IPS-NIHi7 (cell line): Measurements from ENCODE around the gene SERPINE2.

Source experiments
- DNase-seq: peaks from one replicate; pipeline ENCODE4 v3.0.0; 2012; ENCODE audit warnings: mixed read lengths; ENCODE audit errors: extremely low spot score

Gene SERPINE2, protein sequence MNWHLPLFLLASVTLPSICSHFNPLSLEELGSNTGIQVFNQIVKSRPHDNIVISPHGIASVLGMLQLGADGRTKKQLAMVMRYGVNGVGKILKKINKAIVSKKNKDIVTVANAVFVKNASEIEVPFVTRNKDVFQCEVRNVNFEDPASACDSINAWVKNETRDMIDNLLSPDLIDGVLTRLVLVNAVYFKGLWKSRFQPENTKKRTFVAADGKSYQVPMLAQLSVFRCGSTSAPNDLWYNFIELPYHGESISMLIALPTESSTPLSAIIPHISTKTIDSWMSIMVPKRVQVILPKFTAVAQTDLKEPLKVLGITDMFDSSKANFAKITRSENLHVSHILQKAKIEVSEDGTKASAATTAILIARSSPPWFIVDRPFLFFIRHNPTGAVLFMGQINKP

DNA sequence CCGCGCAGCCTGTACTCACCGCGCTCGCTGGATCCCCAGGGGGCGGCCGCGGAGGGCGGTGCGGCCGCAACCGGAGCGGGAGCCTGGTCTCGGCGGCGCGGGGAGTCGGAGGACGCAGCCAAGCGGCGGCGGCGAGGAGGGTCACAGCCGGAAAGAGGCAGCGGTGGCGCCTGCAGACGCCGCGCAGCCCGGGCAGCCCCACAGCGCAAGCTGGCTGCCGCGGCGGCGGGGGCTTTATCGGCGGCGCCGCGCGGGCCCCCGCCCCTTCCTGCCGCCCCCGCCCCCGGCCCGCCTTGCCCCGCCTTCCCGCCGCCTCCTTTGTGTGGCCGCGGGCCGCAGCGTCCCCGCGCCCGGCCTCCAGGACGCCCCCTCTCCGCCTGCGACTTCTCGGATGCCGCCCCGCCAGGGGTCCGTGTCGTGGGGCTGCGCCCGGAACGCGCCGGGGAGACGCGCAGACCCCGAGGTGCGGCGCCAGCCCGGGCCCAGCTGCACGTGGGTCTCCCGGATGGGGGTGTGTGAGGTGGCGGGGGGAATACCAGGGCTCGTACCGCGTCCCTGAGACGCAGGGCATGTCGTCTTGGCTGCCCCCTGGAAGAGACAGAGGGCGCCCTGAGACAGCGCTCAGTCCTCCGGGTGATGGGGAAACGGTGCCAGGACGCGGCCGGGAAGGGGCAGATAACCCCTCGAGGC is at the start of gene SERPINE2:
TSS of gene SERPINE2 (minus strand) at position 207 of the 690 bp plus-strand sequence. CDS start 37,386 bp downstream, outside the sequence.
- DNase-seq: peak; percentile 89

DNA sequence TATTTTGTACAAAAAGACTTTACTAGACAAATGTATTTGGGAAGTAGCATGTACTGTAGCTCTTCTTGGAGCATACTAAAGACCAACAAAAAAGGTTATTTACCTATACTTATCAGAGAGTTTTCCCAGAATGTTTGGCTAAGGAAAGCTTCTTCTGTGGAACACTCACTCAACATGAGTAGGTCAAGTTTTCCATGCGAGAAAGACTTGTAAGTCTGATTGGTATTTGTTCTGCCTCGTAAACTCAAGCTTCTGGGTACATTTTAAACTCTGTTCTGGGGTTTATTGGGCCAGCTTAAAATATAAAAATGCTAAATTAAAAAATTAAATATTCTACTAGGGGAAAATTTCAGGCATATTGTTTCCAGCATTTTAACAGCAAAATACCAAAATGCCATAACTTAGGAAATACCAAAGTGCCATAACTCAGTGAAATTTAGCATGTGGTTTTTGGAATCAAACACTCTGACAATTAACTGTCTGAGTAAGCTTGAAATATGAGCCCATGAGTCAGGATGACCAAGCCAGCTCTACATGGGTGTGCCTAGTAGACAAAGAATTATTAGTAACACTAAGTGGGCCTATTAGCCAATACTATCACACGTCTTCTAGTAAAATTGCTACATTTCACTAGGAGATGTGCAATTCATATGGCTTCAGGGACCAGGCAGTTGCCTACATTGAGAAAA is 47.3 kb upstream of the SERPINE2 start:
- no peak for DNase-seq

DNA sequence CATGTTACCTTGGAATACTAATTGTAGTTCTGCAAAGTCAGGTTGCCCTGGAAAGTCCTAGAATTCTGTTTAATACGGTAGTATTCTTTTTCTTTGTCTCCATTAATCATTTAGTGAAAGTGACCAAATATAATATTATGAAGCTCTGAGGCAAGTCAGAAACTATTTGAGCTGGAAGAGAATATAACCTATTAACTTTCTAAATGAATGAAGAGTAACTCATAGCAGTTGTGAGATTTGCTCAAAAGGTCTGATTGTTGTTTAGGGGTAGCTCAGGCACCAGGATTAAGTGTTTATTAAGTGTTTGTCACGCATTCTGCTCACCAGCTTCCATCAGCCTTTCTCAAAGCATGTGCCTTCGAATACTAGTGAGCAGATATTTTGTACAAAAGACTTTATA is 46.7 kb upstream of the SERPINE2 start:
- no peak for DNase-seq

DNA sequence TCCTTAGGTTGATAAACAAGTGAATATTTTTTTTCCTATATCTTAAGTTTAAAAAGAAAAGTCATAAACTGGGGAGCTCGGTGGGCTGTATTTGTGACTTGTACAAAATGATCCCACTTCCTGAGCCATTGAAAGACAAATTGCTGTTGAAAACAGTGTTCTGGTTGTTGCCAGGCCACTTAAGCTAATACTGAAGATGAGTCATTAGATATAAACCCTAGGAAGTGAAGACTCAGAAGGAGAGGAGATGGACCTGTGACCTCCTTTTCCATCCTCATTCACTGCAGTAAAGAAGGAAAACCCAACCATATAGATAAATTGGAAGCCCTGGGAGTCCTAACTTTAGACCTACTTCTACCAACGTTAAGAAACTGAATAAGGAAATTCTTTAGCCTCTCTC is 46.2 kb upstream of the SERPINE2 start:
- no peak for DNase-seq

DNA sequence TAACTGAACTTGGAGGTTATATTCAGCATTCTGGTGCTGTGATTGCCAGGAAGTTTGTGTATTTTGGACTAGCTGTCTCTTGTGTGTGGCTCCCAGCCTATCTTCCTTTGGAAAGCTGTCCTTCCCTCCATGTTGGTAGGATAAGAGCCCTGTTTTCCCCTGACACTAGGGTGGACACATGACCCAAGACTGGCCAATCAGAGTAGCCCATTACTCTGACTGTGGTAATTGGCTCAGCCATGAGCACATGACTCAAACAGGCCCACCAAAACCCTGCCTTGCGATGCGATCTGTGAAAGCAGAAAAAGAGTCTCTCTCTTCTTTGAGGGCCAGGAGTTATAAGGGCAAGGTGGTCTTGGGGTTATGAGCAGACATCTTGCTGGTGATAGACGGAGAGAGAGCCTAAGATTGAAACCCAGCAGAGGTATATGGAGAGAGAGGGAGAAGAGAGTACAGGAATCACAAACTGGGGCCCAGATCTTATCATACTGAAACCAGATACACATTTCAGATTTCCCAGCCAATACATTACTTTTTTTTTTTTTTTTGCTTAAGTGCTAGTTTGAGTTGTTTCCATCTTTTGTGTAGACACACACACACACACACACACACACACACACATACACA is 45.3 kb upstream of the SERPINE2 start:
- DNase-seq: no peak

DNA sequence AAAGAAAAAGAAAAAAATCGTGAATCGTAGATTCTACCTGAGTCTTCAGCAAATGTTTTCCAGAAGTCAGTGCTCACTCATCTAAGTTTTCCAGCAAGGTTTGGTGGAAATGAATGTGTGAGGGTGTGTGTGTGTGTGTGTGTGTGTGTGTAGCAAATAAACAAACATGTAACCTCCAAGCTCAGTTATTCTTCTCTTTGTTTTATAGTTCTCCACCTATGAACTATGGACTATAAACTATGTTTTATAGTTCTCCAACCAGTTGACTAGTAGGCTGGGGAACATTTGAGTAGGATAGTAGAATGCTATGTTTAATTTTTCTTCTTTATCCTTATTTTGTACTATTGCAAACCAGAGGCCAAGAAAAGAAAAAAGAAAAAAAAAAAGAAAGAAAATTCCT is 44.6 kb upstream of the SERPINE2 start:
- no peak for DNase-seq

DNA sequence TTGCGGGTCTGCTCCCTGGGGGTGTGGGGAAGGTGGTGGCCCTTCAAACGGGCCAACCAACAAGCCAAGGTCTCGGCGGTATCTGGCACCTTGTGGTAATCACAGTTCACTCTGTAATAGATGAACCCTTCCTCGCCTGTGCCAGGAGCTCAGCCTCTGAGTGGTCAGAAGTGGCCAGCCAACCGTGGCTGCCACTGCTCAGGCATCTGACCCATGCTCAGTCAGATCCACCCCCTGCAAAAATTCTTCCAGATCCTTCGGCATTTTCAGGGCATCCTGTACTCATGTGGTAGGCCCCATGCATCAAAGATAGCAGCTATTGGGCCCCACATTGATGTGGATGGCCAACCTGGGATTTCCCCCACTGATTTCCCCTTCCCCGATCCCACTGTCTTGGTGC is 39.6 kb upstream of the SERPINE2 start:
- no peak for DNase-seq

DNA sequence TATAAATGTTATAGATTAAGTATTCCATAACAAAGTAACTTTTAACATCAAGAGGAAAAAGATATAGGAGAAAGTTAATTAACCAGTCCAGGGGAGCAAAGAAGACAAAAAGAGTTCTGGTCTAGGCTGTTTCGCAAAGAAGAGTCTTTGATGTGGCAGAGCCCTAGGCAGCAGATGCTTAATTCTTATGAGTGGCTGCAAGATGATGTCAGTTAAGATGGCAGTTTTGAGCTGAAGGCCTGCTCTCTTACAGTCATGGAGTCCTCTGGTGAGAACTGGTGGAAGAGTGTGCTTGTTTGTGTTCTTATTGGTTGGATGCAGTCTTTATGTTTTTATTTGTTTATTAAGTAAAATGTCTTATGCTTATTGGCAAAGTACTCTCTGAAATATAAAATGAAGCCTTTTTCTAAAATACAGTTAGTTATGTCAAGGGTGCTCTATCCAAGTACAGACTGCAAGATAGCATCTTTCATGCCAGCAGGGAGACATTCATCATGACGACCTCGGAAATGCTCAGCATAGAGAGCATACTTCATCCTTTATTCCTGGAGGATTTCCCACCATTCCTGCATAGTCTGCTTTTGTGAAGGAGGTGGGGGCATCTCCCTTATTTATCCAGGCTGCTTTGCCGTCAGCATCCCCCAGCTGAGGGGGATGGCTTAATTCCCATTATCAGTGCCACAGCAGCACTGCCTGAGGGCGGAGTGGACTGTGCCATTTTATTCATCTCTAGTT is 38.9 kb upstream of the SERPINE2 start:
- no peak for DNase-seq

DNA sequence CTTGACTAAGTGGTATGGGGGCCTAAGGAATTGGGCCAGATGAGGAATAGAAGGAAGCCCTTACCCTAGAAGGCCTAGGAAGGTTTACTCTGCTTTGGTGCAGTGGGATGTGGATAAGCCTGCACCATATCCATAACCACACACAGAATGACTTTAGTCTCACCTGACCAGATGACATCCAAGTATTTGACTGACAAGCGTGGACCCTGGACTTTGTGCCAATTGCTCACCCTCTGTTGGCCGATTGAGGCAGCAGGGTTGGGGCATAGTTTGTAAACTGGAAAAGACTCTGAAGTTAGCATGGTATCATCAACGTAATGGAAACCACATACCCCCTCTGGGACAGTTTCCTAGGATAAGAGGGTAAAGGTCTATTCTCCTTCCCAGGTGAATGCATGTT is 36.5 kb upstream of the SERPINE2 start:
- DNase-seq: no peak

DNA sequence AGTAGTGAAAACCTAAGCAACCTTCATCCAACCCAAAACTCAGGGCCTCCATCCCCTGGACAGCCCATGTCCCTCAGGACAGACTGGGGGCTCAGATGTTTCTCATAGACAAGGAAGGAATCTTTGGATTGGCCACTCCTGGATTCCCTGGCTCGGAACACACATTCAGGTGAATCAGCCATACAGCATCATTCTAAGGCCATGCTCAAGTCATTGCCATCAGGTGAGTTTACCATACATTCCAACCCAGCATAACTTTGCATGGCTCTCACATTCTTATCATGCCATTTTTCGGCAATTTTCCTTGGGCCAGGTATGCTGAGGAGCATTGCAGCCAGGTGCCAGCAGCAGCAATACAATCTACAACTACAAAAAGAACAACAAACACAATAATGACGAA is 34.6 kb upstream of the SERPINE2 start:
- DNase-seq: no peak

DNA sequence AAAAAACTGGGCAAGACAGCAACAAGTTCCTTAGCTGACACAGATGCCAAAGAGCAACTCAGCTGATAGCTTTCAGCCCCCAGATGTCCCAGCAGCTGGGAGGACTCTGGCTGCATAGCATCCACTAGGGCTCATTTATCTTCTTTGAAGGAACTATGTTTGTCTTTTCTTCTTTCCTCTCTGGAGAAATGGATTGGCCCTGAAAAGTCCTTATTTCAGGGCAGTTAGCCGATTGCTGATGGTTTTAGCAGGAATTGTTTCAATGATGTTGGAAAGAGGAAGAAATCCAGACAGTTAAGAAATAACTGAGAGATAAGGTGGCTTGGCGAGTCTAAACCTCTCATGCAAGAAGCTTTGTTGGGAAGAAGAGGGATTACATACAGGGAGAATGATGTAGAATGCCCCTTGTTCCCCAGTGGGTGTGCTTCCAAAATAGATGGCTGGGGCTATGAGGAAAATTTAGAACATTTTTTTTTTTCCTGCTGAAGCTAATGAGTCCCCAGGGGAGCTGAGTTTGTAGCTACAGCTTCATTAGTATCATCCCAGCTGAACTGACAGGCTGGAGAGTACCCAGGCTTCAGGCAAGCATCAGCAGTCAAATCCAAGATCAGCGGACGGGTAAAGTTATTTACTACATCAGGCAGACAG is 33.6 kb upstream of the SERPINE2 start:
- DNase-seq: no peak

DNA sequence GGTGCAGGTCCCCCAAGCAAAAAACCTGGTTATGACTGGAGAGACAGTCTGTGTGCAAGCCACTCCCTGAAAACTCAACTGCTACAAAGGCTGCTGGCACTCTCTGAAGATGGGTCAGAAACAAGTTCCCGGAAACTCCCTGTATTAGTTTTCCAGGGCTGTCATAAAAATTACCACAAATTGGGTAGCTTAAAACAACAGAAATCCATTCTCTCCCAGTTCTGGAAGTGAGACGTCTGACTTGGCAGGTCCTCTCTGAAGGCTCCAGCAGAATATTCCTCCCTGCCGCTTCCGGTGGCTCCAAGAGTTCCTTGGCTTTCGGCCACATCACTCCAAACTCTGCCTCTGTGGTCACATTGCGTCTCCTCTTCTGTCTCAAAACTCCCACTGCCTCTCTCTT is 30.1 kb upstream of the SERPINE2 start:
- DNase-seq: no peak

DNA sequence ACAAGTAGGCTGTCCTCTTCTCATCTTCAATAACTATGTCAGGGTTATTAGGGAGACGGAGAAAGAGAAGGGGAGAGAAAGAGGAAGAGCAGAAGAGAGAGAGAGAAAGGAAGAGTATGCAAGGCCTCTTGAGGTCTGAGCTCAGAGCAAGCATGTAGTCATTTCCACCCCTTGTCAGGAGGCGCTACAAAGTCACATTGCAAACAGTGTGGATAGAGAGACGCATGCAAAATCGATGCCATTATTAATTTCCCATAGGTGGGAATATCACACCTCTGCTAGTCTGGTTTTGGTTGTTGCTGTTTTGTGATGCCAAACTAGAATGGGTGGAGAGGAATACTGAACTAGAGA is 24.2 kb upstream of the SERPINE2 start:
- no peak for DNase-seq

DNA sequence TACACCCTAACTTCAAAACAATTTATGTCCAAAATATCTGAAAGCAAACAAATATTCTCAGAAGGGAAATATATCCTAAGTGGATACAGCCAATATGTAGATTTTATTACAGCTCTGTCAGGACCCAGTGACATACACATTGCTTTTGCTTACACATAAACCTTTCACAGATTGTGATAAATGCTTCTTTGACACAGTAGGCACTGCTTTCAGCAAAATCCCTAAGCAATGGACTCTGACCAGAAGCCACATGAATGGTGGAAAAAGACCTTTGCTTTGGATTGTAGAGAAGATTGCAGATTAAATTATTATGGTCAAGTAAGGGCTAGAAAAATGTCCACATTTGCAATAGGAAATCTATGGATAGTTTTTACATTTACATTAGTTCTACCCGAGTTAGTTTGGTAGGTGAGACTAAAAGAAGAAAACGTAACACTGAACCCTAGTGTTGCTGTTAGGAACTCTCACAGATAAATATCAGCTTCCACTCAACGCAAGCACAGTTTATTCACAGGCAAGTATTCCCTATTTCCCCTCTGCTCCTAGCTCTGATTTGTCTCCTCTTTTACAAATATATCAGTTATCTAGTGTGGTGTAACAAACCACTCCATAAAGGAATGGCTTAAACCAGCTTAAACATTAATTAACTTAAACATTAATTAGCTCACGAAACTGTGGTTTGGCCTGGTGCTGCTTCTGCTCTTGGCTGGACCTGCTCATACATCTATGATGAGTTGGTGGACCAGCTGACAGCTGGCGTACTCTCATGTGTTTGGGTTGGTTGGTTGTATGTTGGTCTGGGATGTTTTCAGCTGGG is 23.6 kb upstream of the SERPINE2 start:
- no peak for DNase-seq

DNA sequence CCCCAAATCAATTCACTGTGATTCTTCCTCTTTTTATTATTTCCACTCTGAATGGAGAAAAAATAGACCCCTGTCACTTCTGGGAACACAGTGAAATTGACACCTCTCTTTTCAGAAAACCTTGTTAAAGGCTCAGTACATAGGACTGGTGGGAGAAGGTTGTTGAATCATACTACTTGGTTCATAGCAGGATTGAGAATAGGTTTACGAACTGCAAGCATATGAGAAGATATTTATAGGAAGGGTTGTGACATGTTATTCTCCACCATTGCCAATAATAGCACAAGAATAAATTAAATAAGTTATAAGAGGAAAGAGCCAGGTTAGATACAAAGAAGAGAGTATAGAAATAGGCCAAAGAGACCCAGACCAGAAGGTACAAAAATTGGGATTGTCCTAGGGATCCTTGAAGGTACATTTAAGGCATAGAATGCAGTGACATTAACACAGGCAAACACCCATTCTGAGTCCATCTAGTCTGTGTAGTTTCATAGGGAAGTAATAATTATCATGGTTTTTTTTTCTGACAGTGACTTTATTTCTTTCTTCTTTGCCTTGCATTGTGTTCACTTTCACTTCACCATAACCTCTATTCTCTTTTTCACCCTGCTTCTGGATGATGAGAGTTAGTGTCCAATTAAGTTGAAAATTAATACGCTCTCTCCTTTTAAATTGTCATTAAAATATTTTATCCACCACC is 21.8 kb upstream of the SERPINE2 start:
- no peak for DNase-seq

DNA sequence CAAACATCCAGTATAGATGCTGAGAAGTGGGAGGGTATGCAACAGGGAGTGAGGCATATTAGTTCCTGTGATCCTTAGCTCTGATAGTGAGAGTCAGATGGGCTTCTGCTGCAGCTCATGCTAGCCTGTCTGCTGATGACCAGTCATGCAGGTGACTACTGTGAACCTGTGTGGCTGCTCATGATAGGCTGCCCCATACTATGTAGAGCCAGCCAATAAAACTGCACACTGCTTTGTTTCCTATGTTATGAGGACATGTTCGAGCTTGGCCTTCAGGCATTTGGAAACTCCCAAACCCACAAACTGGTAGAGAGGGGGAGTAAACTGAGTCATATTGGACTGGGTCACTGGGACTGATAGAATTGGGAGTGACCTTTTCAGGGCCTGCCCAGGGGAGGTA is 20.1 kb upstream of the SERPINE2 start:
- no peak for DNase-seq

DNA sequence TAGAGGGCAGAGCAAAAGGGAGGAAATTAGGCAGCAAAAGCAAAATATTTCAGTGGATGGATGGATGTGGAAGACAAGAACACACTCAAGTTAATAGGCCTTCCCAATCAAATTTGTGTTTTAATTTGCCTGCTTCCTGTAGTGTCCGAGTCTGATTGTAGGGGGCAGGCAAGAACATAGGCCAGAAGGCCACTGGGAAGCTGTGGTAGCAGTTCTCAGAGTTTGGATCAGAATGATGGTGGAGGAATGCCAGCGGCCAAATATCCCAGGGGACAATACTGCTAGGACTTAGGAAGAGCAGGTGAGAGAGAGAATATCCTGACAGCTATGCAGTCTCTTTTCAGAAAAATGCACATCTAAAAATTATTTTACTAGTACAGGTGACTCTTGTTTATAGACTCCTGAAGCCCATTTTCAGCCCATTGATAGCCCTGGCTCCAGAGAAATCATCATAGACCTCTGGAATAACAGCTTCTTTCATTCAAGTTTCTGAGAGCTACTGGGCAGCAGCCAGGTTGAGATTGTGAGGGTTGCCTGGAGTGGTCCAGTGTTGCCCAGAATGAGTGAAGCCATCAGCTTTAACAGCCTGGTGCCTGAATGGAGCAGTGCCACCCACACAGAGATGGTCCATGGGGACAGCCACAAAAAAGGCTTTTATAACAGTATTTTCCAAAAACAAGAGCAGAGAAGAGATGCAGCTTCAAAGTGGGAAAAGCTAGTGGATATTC is 19.1 kb upstream of the SERPINE2 start:
- no peak for DNase-seq

DNA sequence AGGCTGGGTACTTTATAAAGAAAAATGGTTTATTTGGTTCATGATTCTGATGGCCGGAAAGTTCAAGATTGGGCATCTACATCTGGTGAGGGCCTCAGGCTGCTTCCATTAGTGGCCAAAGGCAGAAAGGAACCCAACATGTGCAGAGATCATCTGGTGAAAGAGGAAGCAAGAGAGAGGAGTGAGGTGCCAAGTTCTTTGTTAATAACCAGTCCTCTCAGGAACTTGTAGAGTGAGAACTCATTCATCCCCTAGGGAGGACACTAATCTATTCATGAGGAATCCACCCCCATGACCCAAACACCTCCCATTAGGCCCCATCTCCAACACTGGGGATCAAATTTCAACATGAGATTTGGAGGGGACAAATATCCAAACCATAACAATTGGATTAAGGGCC is 17.8 kb upstream of the SERPINE2 start:
- no peak for DNase-seq

DNA sequence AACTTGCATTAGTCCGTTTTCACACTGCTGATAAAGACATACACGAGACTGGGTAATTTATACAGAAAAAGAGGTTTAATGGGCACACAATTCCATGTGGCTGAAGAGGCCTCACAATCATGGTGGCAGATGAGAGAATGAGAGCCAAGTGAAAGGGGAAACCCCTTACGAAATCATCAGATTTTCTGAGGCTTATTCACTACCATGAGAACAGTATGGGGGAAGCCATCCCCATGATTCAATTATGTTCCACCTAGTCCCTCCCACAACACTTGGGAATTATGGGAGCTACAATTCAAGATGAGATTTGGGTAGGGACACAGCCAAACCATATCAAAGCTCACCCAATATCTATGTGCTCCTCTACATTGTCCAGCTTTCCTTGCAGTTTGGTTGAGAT is 16.0 kb upstream of the SERPINE2 start:
- no peak for DNase-seq
